Liver (tissue), 9 donors: Measurements from ENCODE around the gene CRYBA2. TPM values are rescaled to one million over a fixed set of nuclear protein-coding genes. Genes with fewer than 3 reads are reported as not detected.

Experiments used
- DNase-seq: peaks from one replicate; pipeline ENCODE4 v3.0.0-alpha.2; 2017; ENCODE audit warnings: low spot score
- H3K27ac ChIP-seq, 2 donors: one replicate each; pipeline ENCODE4 v1.7.0; 2013; ENCODE audit warnings: inconsistent platforms in 2 of 2, low read length in 2 of 2, control low read depth in 1 of 2, low read depth in 1 of 2, mild to moderate bottlenecking in 1 of 2
- H3K27me3 ChIP-seq, 4 donors: one replicate each; pipeline versions ENCODE4 v1.6.1 to v1.7.0; 2013; ENCODE audit warnings: low read length in 3 of 4, inconsistent platforms in 1 of 4, mild to moderate bottlenecking in 1 of 4, moderate library complexity in 1 of 4; ENCODE audit not compliant: control insufficient read depth in 4 of 4, insufficient read depth in 4 of 4
- H3K36me3 ChIP-seq, 4 donors: one replicate each; pipeline versions ENCODE4 v1.6.1 to v1.7.0; 2013; ENCODE audit warnings: low read length in 3 of 4, mild to moderate bottlenecking in 3 of 4, low read depth in 1 of 4, moderate library complexity in 1 of 4; ENCODE audit not compliant: control insufficient read depth in 4 of 4, insufficient read depth in 3 of 4
- H3K4me1 ChIP-seq, 4 donors: one replicate each; pipeline versions ENCODE4 v1.6.1 to v1.7.0; 2013; ENCODE audit warnings: low read length in 3 of 4, mild to moderate bottlenecking in 3 of 4, moderate library complexity in 1 of 4; ENCODE audit not compliant: control insufficient read depth in 4 of 4, insufficient read depth in 4 of 4
- H3K4me3 ChIP-seq, 3 donors: one replicate each; pipeline versions ENCODE4 v1.6.1 to v1.7.0; 2013; ENCODE audit warnings: low read length in 3 of 3, control low read depth in 1 of 3, low read depth in 1 of 3, mild to moderate bottlenecking in 1 of 3
- H3K9ac ChIP-seq, 2 donors: one replicate each; pipeline ENCODE4 v1.7.0; 2013; ENCODE audit warnings: low read length in 2 of 2, mild to moderate bottlenecking in 2 of 2, moderate library complexity in 2 of 2, control low read depth in 1 of 2, low read depth in 1 of 2
- H3K9me3 ChIP-seq, 4 donors: one replicate each; pipeline versions ENCODE4 v1.6.1 to v1.7.0; 2013; ENCODE audit warnings: low read length in 3 of 4; ENCODE audit not compliant: control insufficient read depth in 4 of 4
- CTCF ChIP-seq: fragments of 150-350 bp; IDR thresholded peaks from 2 replicates; pipeline ENCODE4 v1.5.1; 2017; ENCODE audit warnings: improper control_type of control experiment, low read depth, low read length; ENCODE audit not compliant: missing input control
- EGR1 ChIP-seq, 2 donors: IDR thresholded peaks; 2 replicates each; pipeline ENCODE4 v1.6.1; 2016 to 2018; ENCODE audit warnings: antibody characterized with exemption in 2 of 2, low read depth in 2 of 2
- FOXA1 ChIP-seq: IDR thresholded peaks from 2 replicates; pipeline ENCODE4 v1.6.1; 2016; ENCODE audit warnings: antibody characterized with exemption
- FOXA2 ChIP-seq: IDR thresholded peaks from 2 replicates; pipeline ENCODE4 v1.6.1; 2016; ENCODE audit warnings: antibody characterized with exemption
- GABPA ChIP-seq, 2 donors: IDR thresholded peaks in 1 of 2; conservative IDR thresholded peaks in 1 of 2; 2 replicates each; pipeline ENCODE4 v1.6.1; 2016; ENCODE audit warnings: antibody characterized with exemption in 2 of 2, mild to moderate bottlenecking in 1 of 2, moderate library complexity in 1 of 2
- HNF4A ChIP-seq, 2 donors: conservative IDR thresholded peaks; 2 replicates each; pipeline ENCODE4 v1.6.1; 2016; ENCODE audit warnings: antibody characterized with exemption in 2 of 2, mild to moderate bottlenecking in 2 of 2
- HNF4G ChIP-seq: IDR thresholded peaks from 2 replicates; pipeline ENCODE4 v1.6.1; 2016; ENCODE audit warnings: antibody characterized with exemption
- JUND ChIP-seq, 2 donors: IDR thresholded peaks; 2 replicates each; pipeline ENCODE4 v1.6.1; 2016; ENCODE audit warnings: antibody characterized with exemption in 2 of 2
- NR2F2 ChIP-seq: IDR thresholded peaks from 2 replicates; pipeline ENCODE4 v1.6.1; 2016; ENCODE audit warnings: antibody characterized with exemption
- RAD21 ChIP-seq, 2 donors: IDR thresholded peaks; 2 replicates each; pipeline ENCODE4 v1.6.1; 2016; ENCODE audit warnings: antibody characterized with exemption in 2 of 2, mild to moderate bottlenecking in 2 of 2
- REST ChIP-seq: IDR thresholded peaks from 2 replicates; pipeline ENCODE4 v1.6.1; 2016; ENCODE audit warnings: antibody characterized with exemption, mild to moderate bottlenecking
- RXRA ChIP-seq, 2 donors: IDR thresholded peaks; 2 replicates each; pipeline ENCODE4 v1.6.1; 2017 to 2018; ENCODE audit warnings: antibody characterized with exemption in 2 of 2, mild to moderate bottlenecking in 1 of 2
- SP1 ChIP-seq: IDR thresholded peaks from 2 replicates; pipeline ENCODE4 v1.6.1; 2018; ENCODE audit warnings: antibody characterized with exemption, mild to moderate bottlenecking
- TAF1 ChIP-seq: conservative IDR thresholded peaks from 2 replicates; pipeline ENCODE4 v1.6.1; 2016; ENCODE audit warnings: antibody characterized with exemption, mild to moderate bottlenecking
- YY1 ChIP-seq: IDR thresholded peaks from 2 replicates; pipeline ENCODE4 v1.6.1; 2016; ENCODE audit warnings: antibody characterized with exemption, mild to moderate bottlenecking
- ZBTB33 ChIP-seq: IDR thresholded peaks from 2 replicates; pipeline ENCODE4 v1.6.1; 2016; ENCODE audit warnings: antibody characterized with exemption
- WGBS: extraction: QIAGEN DNeasy Blood & Tissue Kit; methylation state at CpG from one replicate; pipeline ENCODE4 v1.1.7; 2013; 5-methylcytosine and 5-hydroxymethylcytosine counted together
- polyA plus RNA-seq, 2 donors: library from polyadenylated mRNA; stranded (reverse) in 1 of 2; unstranded in 1 of 2; fragments of 200-250 nt in 1 of 2; fragments of >200 nt in 1 of 2; fragmentation: Nextera tagmentation in 1 of 2; extraction: Ambion mirVana in 1 of 2; gene quantifications; one replicate each; pipeline versions ENCODE4 v1.2.1 to v1.2.3, GENCODE V29; 2013 to 2015
- total RNA-seq, 2 donors: library from RNA; depleted of rRNA; stranded (reverse); fragments of >200 nt; gene quantifications; one replicate each; pipeline ENCODE4 v1.2.3, GENCODE V29; 2014
- TF ChIP-seq, protein P1 (sequence below): IDR thresholded peaks from 2 replicates; pipeline ENCODE4 v1.6.1; 2016; ENCODE audit warnings: antibody characterized with exemption
- donor health status: healthy.
- donor health status: healthy.
- donor health status: healthy.
- donor health status: healthy.
- donor health status: healthy.

CRYBA2 gene
- total and polyA plus RNA-seq, 4 donors, result not detected

DNA sequence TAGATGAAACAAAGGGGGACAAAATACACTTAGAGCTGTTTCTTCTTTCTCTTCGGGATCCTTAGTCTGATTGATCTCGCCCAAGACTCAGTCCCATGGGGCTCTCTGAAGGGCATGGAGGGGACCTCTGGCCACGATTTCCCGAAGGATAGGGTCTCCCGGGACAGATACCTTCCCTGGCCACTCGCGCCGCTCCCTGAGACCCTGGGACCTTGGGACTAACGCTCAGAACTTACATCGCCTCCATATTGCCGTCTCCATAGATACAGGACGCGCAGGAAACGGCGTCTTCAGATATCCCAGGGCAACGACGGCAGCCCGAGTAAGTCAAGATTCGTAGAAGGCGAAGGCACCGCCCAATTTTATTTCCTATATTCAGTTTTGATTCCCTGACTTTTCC is 48.0 kb upstream of the CRYBA2 start, which contains the start of gene CFAP65:
CFAP65 (minus strand) TSS at position 265 of the 400 bp plus-strand sequence. CDS start 2,468 bp downstream, outside the sequence.
- H3K36me3 ChIP-seq, result no peaks in the 10 kb centered on the region
- peak within 1 kb of the TSS in 1 of 3 donors; percentile 15 for H3K4me3 ChIP-seq
- no peak within 1 kb of the TSS for H3K9ac ChIP-seq
- peaks cover 0 to 16% (median 6%) of the 10 kb centered on the region in 4 donors for H3K27me3 ChIP-seq
- no peak within 1 kb of the TSS for H3K27ac ChIP-seq
- TF ChIP-seq REST (no peak), ZBTB33 (no peak), GABPA (IDR thresholded peaks at IDR 0.05 in 1 of 2, conservative IDR thresholded peaks at IDR 0.05 in 1 of 2) (no peak), HNF4A (conservative IDR thresholded peaks at IDR 0.05) (no peak), RAD21 (IDR thresholded peaks at IDR 0.05) (no peak), NR2F2 (no peak), FOXA2 (no peak), TAF1 (no peak), EGR1 (IDR thresholded peaks at IDR 0.05; ENCODE audit: low read depth in 2 of 2) (no peak)
- TF ChIP-seq, protein P1, sequence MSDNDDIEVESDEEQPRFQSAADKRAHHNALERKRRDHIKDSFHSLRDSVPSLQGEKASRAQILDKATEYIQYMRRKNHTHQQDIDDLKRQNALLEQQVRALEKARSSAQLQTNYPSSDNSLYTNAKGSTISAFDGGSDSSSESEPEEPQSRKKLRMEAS, result no peak
- peaks cover 0 to 3% (median 0%) of the 10 kb centered on the region in 4 donors for H3K4me1 ChIP-seq
- no peak for DNase-seq
- H3K9me3 ChIP-seq, result no peaks in the 10 kb centered on the region
- WGBS, result 4% methylated on average over 21 of the region's 21 CpGs

- Histone ChIP-seq H3K4me1 (peaks cover 0 to 3% (median 0%) of the 10 kb centered on the region in 4 donors), H3K27ac (no peak overlapping the region), H3K27me3 (peaks cover 0 to 10% (median 6%) of the 10 kb centered on the region in 4 donors), H3K36me3 (no peaks in the 10 kb centered on the region), H3K9ac (no peak overlapping the region), H3K9me3 (no peaks in the 10 kb centered on the region), H3K4me3 (no peak overlapping the region)
- WGBS, result 21% methylated on average over 1 of the region's 1 CpG
- no peak for TF ChIP-seq FOXA1
- no peak for TF ChIP-seq YY1
- TF ChIP-seq TAF1, result no peak
- TF ChIP-seq JUND (IDR thresholded peaks at IDR 0.05), result no peak
- TF ChIP-seq ZBTB33, result no peak
- no peak for TF ChIP-seq RAD21 (IDR thresholded peaks at IDR 0.05)
- TF ChIP-seq HNF4G, result no peak
- TF ChIP-seq GABPA (IDR thresholded peaks at IDR 0.05 in 1 of 2, conservative IDR thresholded peaks at IDR 0.05 in 1 of 2), result no peak
- TF ChIP-seq EGR1 (IDR thresholded peaks at IDR 0.05; ENCODE audit: low read depth in 2 of 2), result no peak
- TF ChIP-seq CTCF, result no peak
- no peak for TF ChIP-seq REST
- no peak for TF ChIP-seq NR2F2
- no peak for TF ChIP-seq RXRA (IDR thresholded peaks at IDR 0.05)
- no peak for TF ChIP-seq SP1
- no peak for DNase-seq
These were observed 45.4 kb upstream of the CRYBA2 start for GRCh38 chr2:219038600-219038999.
